Erythroblast (primary cell): ENCODE results near the gene ACLY.

Source experiments
- GATA1 ChIP-seq: IDR thresholded peaks from 2 replicates; pipeline ENCODE4 v1.6.1; 2011; ENCODE audit warnings: low read depth, mild to moderate bottlenecking, control low read depth, low read length, moderate library complexity
- POLR2A ChIP-seq: IDR thresholded peaks from 2 replicates; pipeline ENCODE4 v1.6.1; 2011; ENCODE audit warnings: mild to moderate bottlenecking, low read length

DNA sequence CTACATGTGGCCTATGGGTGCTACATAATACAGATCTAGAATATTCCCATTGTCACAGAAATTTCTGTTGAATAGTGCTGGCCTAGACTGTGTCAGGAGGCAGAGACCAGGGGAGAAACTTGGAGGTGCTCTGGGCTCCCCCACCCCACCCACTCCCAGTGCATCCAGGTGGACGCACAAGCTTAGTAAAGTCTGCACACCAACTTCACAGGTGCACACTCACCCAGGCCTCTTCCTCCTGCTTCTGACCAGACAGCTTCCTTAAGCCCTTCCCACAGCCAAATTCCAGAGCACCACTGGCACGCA is 40.2 kb upstream of the ACLY start:
- TF ChIP-seq POLR2A (no peak), GATA1 (no peak)
